ENCODE data around the gene ATP8A2. TPM values are rescaled to one million over a fixed set of nuclear protein-coding genes. Genes with fewer than 3 reads are reported as not detected.

Gene ATP8A2
- total and polyA plus RNA-seq, 9 of the 15 experiments (the other 6 are each of a cell fraction or from before 2014, with no cell fraction given) = under 0.01 to 0.33 (median 0.06) TPM; not detected in 4

DNA sequence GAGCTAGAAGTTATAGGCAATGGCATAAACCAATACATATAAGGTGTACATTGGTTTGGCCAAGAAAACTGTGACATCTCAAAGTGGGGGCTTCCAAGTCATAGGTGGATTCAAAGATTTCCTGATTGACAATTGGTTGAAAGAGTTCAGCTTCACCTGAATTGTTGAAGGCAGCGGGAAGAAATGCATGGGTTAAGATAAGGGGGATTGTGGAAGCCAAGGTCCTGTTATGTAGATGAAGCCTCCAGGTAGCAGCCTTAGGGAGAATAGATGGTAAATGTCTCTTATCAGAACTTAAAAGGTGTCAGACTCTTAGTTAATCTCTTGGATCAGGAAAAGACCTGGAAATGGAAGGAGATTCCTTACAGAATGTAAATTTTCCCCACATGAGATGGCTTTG lies 26.0 kb downstream of the ATP8A2 start:
- H3K27ac ChIP-seq (ENCODE audit: extremely low read depth, low read depth, low read length) = no peak overlapping the region
- H3K9me3 ChIP-seq (replicated peaks; ENCODE audit: control insufficient read depth, insufficient read depth, low read depth, low read length) = peaks cover 15% of the 10 kb centered on the region
- no peak overlapping the region for H3K9ac ChIP-seq (ENCODE audit: insufficient read depth in 1 of 2, low read depth in 2 of 2, low read length in 2 of 2)
- TF ChIP-seq KAT7 (CRISPR knock-in tag; IDR thresholded peaks at IDR 0.05; ENCODE audit: borderline replicate concordance) (no peak), CHD1 (IDR thresholded peaks at IDR 0.05; ENCODE audit: low read length) (no peak), ZEB2 (IDR thresholded peaks at IDR 0.05) (no peak), EZH2 (IDR thresholded peaks at IDR 0.05; ENCODE audit: borderline replicate concordance, low read depth, low read length) (no peak)
- TF ChIP-seq, protein P1, sequence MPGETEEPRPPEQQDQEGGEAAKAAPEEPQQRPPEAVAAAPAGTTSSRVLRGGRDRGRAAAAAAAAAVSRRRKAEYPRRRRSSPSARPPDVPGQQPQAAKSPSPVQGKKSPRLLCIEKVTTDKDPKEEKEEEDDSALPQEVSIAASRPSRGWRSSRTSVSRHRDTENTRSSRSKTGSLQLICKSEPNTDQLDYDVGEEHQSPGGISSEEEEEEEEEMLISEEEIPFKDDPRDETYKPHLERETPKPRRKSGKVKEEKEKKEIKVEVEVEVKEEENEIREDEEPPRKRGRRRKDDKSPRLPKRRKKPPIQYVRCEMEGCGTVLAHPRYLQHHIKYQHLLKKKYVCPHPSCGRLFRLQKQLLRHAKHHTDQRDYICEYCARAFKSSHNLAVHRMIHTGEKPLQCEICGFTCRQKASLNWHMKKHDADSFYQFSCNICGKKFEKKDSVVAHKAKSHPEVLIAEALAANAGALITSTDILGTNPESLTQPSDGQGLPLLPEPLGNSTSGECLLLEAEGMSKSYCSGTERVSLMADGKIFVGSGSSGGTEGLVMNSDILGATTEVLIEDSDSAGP (CRISPR knock-in tag; IDR thresholded peaks at IDR 0.05) = no peak
- intact Hi-C loops (cut with micrococcal nuclease) = no loop called here
- DNase-seq (ENCODE audit: extremely low read depth in 1 of 4, low spot score in 3 of 4) = no peak
- no TSS peak for BruUV-seq (replicated peaks)
- WGBS (ENCODE audit: insufficient coverage, low coverage, missing lambda C conversion rate) = 88% methylated on average over 1 of the region's 1 CpG
- peaks cover 16 to 17% of the 10 kb centered on the region in 2 experiments; a peak in 3 of 5 replicates for H3K4me1 ChIP-seq (replicated peaks in 1 of 2; ENCODE audit: control insufficient read depth in 2 of 2, insufficient read depth in 2 of 2, low read length in 2 of 2)
- H3K36me3 ChIP-seq (ENCODE audit: control insufficient read depth, insufficient read depth, low read length) = no peaks in the 10 kb centered on the region
- ChIA-PET CTCF (ENCODE audit: low intra/inter-chr PET ratio) (no interaction called here), POLR2A (no interaction called here)
- no peak overlapping the region for H2AFZ ChIP-seq (ENCODE audit: low read depth, low read length)
- in situ Hi-C loops (cut with MboI) = no loop called here
- no peaks in the 10 kb centered on the region for H3K79me2 ChIP-seq (ENCODE audit: control insufficient read depth, insufficient read depth, low read length)
- H3K27me3 ChIP-seq (ENCODE audit: control insufficient read depth in 2 of 2, insufficient read depth in 2 of 2, low read length in 2 of 2) = no peaks in the 10 kb centered on the region
- no peaks in the 10 kb centered on the region for H3K9me1 ChIP-seq (ENCODE audit: control insufficient read depth, insufficient read depth, low read length)
- no peak for ATAC-seq
- FAIRE-seq = no peak
- no peak overlapping the region for H3K4me3 ChIP-seq
- no peaks in the 10 kb centered on the region for H4K20me1 ChIP-seq (replicated peaks; ENCODE audit: control insufficient read depth, insufficient read depth, low read length)
- no peak overlapping the region for H3K4me2 ChIP-seq (ENCODE audit: insufficient read depth, low read length)

DNA sequence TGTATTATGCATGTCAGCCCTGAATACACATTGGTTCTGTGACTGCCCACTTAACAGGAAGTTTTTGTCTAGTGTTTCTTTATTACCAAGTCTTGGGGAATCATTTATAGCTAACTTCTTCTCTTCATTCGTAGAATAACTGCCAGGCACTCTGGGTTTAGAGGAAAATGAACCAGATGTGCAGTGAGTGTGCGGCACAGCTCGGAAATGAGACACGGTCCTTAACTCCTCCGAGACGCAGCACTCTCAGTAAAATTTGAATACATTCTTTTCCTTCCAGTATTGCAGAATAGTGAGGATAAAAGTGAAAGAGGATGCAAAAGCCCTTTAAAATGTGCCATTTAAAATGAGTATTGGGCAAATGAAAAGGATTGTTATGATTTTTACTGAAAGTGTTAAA lies 29.2 kb downstream of the ATP8A2 start:
- ChIA-PET POLR2A (no interaction called here), CTCF (ENCODE audit: low intra/inter-chr PET ratio) (no interaction called here)
- no peak overlapping the region for H3K4me2 ChIP-seq (ENCODE audit: insufficient read depth, low read length)
- H3K27me3 ChIP-seq (ENCODE audit: control insufficient read depth in 2 of 2, insufficient read depth in 2 of 2, low read length in 2 of 2) = no peaks in the 10 kb centered on the region
- no peaks in the 10 kb centered on the region for H3K79me2 ChIP-seq (ENCODE audit: control insufficient read depth, insufficient read depth, low read length)
- H3K4me3 ChIP-seq = no peak overlapping the region
- peaks cover 0 to 21% of the 10 kb centered on the region in 2 experiments; a peak in 3 of 5 replicates for H3K4me1 ChIP-seq (replicated peaks in 1 of 2; ENCODE audit: control insufficient read depth in 2 of 2, insufficient read depth in 2 of 2, low read length in 2 of 2)
- FAIRE-seq (no peak), ATAC-seq (no peak), DNase-seq (ENCODE audit: extremely low read depth in 1 of 4, low spot score in 3 of 4) (no peak)
- H2AFZ ChIP-seq (ENCODE audit: low read depth, low read length) = no peak overlapping the region
- H3K9me1 ChIP-seq (ENCODE audit: control insufficient read depth, insufficient read depth, low read length) = no peaks in the 10 kb centered on the region
- peaks cover 6% of the 10 kb centered on the region for H3K9me3 ChIP-seq (replicated peaks; ENCODE audit: control insufficient read depth, insufficient read depth, low read depth, low read length)
- TF ChIP-seq, protein P2, sequence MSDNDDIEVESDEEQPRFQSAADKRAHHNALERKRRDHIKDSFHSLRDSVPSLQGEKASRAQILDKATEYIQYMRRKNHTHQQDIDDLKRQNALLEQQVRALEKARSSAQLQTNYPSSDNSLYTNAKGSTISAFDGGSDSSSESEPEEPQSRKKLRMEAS (CRISPR knock-in tag; IDR thresholded peaks at IDR 0.05) = no peak
- intact Hi-C loops (cut with micrococcal nuclease) (no loop called here), in situ Hi-C loops (cut with MboI) (no loop called here)
- no peaks in the 10 kb centered on the region for H3K36me3 ChIP-seq (ENCODE audit: control insufficient read depth, insufficient read depth, low read length)
- no TSS peak for BruUV-seq (replicated peaks)
- WGBS (ENCODE audit: insufficient coverage, low coverage, missing lambda C conversion rate) = 85% methylated on average over 4 of the region's 6 CpGs
- H3K27ac ChIP-seq (ENCODE audit: extremely low read depth, low read depth, low read length) = no peak overlapping the region
- no peak overlapping the region for H3K9ac ChIP-seq (ENCODE audit: insufficient read depth in 1 of 2, low read depth in 2 of 2, low read length in 2 of 2)
- no peaks in the 10 kb centered on the region for H4K20me1 ChIP-seq (replicated peaks; ENCODE audit: control insufficient read depth, insufficient read depth, low read length)

Data from K562 (cell line).